Loucy (cell line): ENCODE measurements around the gene TAP1.
A peak's percentile ranks its signal among the peaks of the same experiment; 100 is the strongest.

Experiments
- H2AFZ ChIP-seq: fragments of 200-600 bp; sonication (generic); 2 replicates; pipeline ENCODE4 v1.6.0; 2016; ENCODE audit warnings: antibody characterized with exemption, mild to moderate bottlenecking, low read length, moderate library complexity
- H3F3A ChIP-seq: fragments of 200-600 bp; 2 replicates; pipeline ENCODE4 v1.6.0; 2016; ENCODE audit warnings: antibody characterized with exemption, low read depth, mild to moderate bottlenecking
- H3K27me3 ChIP-seq: fragments of 200-600 bp; sonication (generic); 2 replicates; pipeline ENCODE4 v1.6.1; 2014; ENCODE audit warnings: low read length, mild to moderate bottlenecking; ENCODE audit not compliant: insufficient read depth, poor library complexity, severe bottlenecking
- H3K36me3 ChIP-seq: fragments of 200-600 bp; sonication (generic); 2 replicates; pipeline ENCODE4 v1.6.1; 2016; ENCODE audit warnings: low read length; ENCODE audit not compliant: insufficient read depth
- H3K4me1 ChIP-seq: fragments of 200-600 bp; sonication (generic); 2 replicates; pipeline ENCODE4 v1.5.1; 2014; ENCODE audit warnings: low read length, mild to moderate bottlenecking; ENCODE audit not compliant: insufficient read depth, poor library complexity, severe bottlenecking
- H3K4me2 ChIP-seq: fragments of 200-600 bp; sonication (generic); 2 replicates; pipeline ENCODE4 v1.6.0; 2014; ENCODE audit warnings: antibody characterized with exemption, low read length, low read depth, mild to moderate bottlenecking; ENCODE audit not compliant: poor library complexity, severe bottlenecking
- H3K4me3 ChIP-seq: fragments of 200-600 bp; sonication (generic); 2 replicates; pipeline ENCODE4 v1.5.1; 2014; ENCODE audit warnings: low read length, mild to moderate bottlenecking, mixed read lengths; ENCODE audit not compliant: poor library complexity, severe bottlenecking
- H3K79me2 ChIP-seq: fragments of 200-600 bp; sonication (generic); 2 replicates; pipeline ENCODE4 v1.6.1; 2014; ENCODE audit warnings: low read length; ENCODE audit not compliant: insufficient read depth
- H3K9ac ChIP-seq: fragments of 200-600 bp; sonication (generic); 2 replicates; pipeline ENCODE4 v1.6.0; 2014; ENCODE audit warnings: mild to moderate bottlenecking, low read depth, low read length, moderate library complexity; ENCODE audit not compliant: poor library complexity, severe bottlenecking
- H3K9me2 ChIP-seq: fragments of 200-600 bp; sonication (generic); replicated peaks from 2 replicates; pipeline ENCODE4 v1.6.1; 2016; ENCODE audit warnings: low read depth, low read length, mixed read lengths
- H3K9me3 ChIP-seq: fragments of 200-600 bp; sonication (generic); 2 replicates; pipeline ENCODE4 v1.6.1; 2014; ENCODE audit warnings: mild to moderate bottlenecking, antibody characterized with exemption, low read length, low read depth; ENCODE audit not compliant: insufficient read depth
- H4K20me1 ChIP-seq: fragments of 200-600 bp; sonication (generic); 2 replicates; pipeline ENCODE4 v1.6.0; 2014; ENCODE audit warnings: antibody characterized with exemption, low read length, mild to moderate bottlenecking; ENCODE audit not compliant: insufficient read depth, poor library complexity, severe bottlenecking
- CTCF ChIP-seq: fragments of 200-600 bp; sonication (generic); conservative IDR thresholded peaks from 2 replicates; pipeline ENCODE4 v1.5.1; 2014; ENCODE audit warnings: mild to moderate bottlenecking, antibody characterized with exemption, low read length
- EZH2phosphoT487 ChIP-seq: fragments of 200-600 bp; IDR thresholded peaks from 2 replicates; pipeline ENCODE4 v1.6.1; 2018; ENCODE audit warnings: antibody characterized with exemption, mild to moderate bottlenecking, moderate library complexity, borderline replicate concordance

The TAP1 gene

GRCh38 chr6:32849126-32849525 lies 4.4 kb downstream of the TAP1 start:
- peaks cover 32% of the 10 kb centered on the region; the same call in 1 of the 2 replicates for H3K36me3 ChIP-seq
- H3F3A ChIP-seq: peaks cover 18% of the 10 kb centered on the region
- H3K9ac ChIP-seq: peak overlapping the region; percentile 19
- TF ChIP-seq CTCF (no peak), EZH2phosphoT487 (no peak)
- H3K9me3 ChIP-seq: no peaks in the 10 kb centered on the region
- no peaks in the 10 kb centered on the region for H3K9me2 ChIP-seq
- no peaks in the 10 kb centered on the region for H3K27me3 ChIP-seq
- peaks cover 37% of the 10 kb centered on the region for H4K20me1 ChIP-seq
- peaks cover 67% of the 10 kb centered on the region for H3K4me1 ChIP-seq
- H2AFZ ChIP-seq: no peak overlapping the region
- H3K79me2 ChIP-seq: peaks cover 80% of the 10 kb centered on the region
- peak overlapping the region; percentile 99 for H3K4me2 ChIP-seq
- H3K4me3 ChIP-seq: peak overlapping the region; percentile 97

- Histone ChIP-seq H4K20me1 (peaks cover 35% of the 10 kb centered on the region), H3K9me3 (no peaks in the 10 kb centered on the region), H3K4me3 (peak overlapping the region; percentile 97), H3K27me3 (peaks cover 11% of the 10 kb centered on the region), H3K79me2 (peaks cover 84% of the 10 kb centered on the region), H3K9me2 (no peaks in the 10 kb centered on the region), H2AFZ (no peak overlapping the region), H3K9ac (peak overlapping the region; percentile 100), H3K4me2 (peak overlapping the region; percentile 99), H3K4me1 (peaks cover 70% of the 10 kb centered on the region), H3K36me3 (peaks cover 32% of the 10 kb centered on the region; the same call in 1 of the 2 replicates), H3F3A (peaks cover 21% of the 10 kb centered on the region)
- TF ChIP-seq EZH2phosphoT487: no peak
- peak; percentile 38 for TF ChIP-seq CTCF
These were observed 5.7 kb downstream of the TAP1 start for GRCh38 chr6:32847795-32848194.

- peaks cover 74% of the 10 kb centered on the region for H3K4me1 ChIP-seq
- H4K20me1 ChIP-seq: peaks cover 35% of the 10 kb centered on the region
- H3K9ac ChIP-seq: peak overlapping the region; percentile 100
- TF ChIP-seq EZH2phosphoT487: no peak
- peak overlapping the region; percentile 99 for H3K4me2 ChIP-seq
- H3K79me2 ChIP-seq: peaks cover 84% of the 10 kb centered on the region
- peaks cover 39% of the 10 kb centered on the region; the same call in 1 of the 2 replicates for H3K36me3 ChIP-seq
- H3K27me3 ChIP-seq: peaks cover 11% of the 10 kb centered on the region
- no peaks in the 10 kb centered on the region for H3K9me3 ChIP-seq
- no peak overlapping the region for H2AFZ ChIP-seq
- H3F3A ChIP-seq: peaks cover 21% of the 10 kb centered on the region
- peak overlapping the region; percentile 97 for H3K4me3 ChIP-seq
- H3K9me2 ChIP-seq: no peaks in the 10 kb centered on the region
These were observed 6.5 kb downstream of the TAP1 start for GRCh38 chr6:32847004-32847403.

- peak overlapping the region; percentile 99 for H3K4me2 ChIP-seq
- H3K9me3 ChIP-seq: no peaks in the 10 kb centered on the region
- H3K36me3 ChIP-seq: peaks cover 44% of the 10 kb centered on the region
- H3K4me1 ChIP-seq: peaks cover 75% of the 10 kb centered on the region
- no peaks in the 10 kb centered on the region for H3K9me2 ChIP-seq
- no peak overlapping the region for H2AFZ ChIP-seq
- TF ChIP-seq EZH2phosphoT487: no peak
- no peak for TF ChIP-seq CTCF
- peak overlapping the region; percentile 100 for H3K9ac ChIP-seq
- H3K27me3 ChIP-seq: peaks cover 11% of the 10 kb centered on the region
- H3K4me3 ChIP-seq: peak overlapping the region; percentile 97
- peaks cover 84% of the 10 kb centered on the region for H3K79me2 ChIP-seq
- peaks cover 24% of the 10 kb centered on the region for H3F3A ChIP-seq
- peaks cover 35% of the 10 kb centered on the region for H4K20me1 ChIP-seq
These were observed 8.1 kb downstream of the TAP1 start for GRCh38 chr6:32845384-32845884.
